Activated gamma-delta T cell (primary cell): Measurements from ENCODE around the gene ADCY10.
"Not testable (repeated sequence)": the region's sequence is repeated elsewhere in the genome, so short reads cannot be mapped to it uniquely, and the experiment has no call there.

Source experiments
- DNase-seq: peaks from one replicate; lab custom pipeline; 2025; lab: John Stamatoyannopoulos, UW
- total RNA-seq, 2 donors: gene quantifications; one replicate each; lab custom pipeline; 2026; lab: John Stamatoyannopoulos, UW

ADCY10 gene
- 0.87 to 1.0 reads per million in 2 donors for total RNA-seq

- DNase-seq = no peak
Observed at GRCh38 chr1:167913895-167914496, at the start of gene ADCY10. Gene ADCY10, minus strand, starts transcription at chr1:167914134. Its CDS starts 8,994 bp downstream, at chr1:167905140.

GRCh38 chr1:167957710-167958109 lies 43.8 kb upstream of the ADCY10 start:
- no peak for DNase-seq

GRCh38 chr1:167955915-167956314 lies 42.0 kb upstream of the ADCY10 start:
- no peak for DNase-seq

GRCh38 chr1:167950569-167950968 lies 36.6 kb upstream of the ADCY10 start:
- no peak for DNase-seq

- DNase-seq = no peak
Observed at GRCh38 chr1:167949785-167950184, 35.9 kb upstream of the ADCY10 start.

GRCh38 chr1:167947733-167948132 lies 33.8 kb upstream of the ADCY10 start:
- no peak for DNase-seq

GRCh38 chr1:167943541-167943940 lies 29.6 kb upstream of the ADCY10 start:
- DNase-seq = no peak

GRCh38 chr1:167940264-167940663 lies 26.3 kb upstream of the ADCY10 start:
- no peak for DNase-seq

- DNase-seq = no peak
Observed at GRCh38 chr1:167938080-167938636, 24.2 kb upstream of the ADCY10 start.

GRCh38 chr1:167937709-167938010 lies 23.7 kb upstream of the ADCY10 start:
- no peak for DNase-seq

- peak; percentile 56 for DNase-seq
Observed at GRCh38 chr1:167936930-167937708, 23.2 kb upstream of the ADCY10 start, which contains the start of gene MPC2. Gene MPC2, minus strand, starts transcription at chr1:167937072. Its CDS starts 1,231 bp downstream, at chr1:167935841.

- peak; percentile 95 for DNase-seq
Observed at GRCh38 chr1:167936068-167936929, 22.4 kb upstream of the ADCY10 start, which contains the start of gene DCAF6. Gene DCAF6, plus strand, starts transcription at chr1:167936683. Its CDS starts 229 bp downstream, at chr1:167936912.

- DNase-seq = no peak
Observed at GRCh38 chr1:167935216-167936067, 21.5 kb upstream of the ADCY10 start.

GRCh38 chr1:167934426-167935215 lies 20.7 kb upstream of the ADCY10 start:
- no peak for DNase-seq

- DNase-seq = no peak
Observed at GRCh38 chr1:167933788-167934187, 19.9 kb upstream of the ADCY10 start.

GRCh38 chr1:167929725-167930124 lies 15.8 kb upstream of the ADCY10 start:
- DNase-seq = no peak

- not testable (repeated sequence) for DNase-seq
Observed at GRCh38 chr1:167928919-167929318, 15.0 kb upstream of the ADCY10 start.

GRCh38 chr1:167928457-167928852 lies 14.5 kb upstream of the ADCY10 start:
- no peak for DNase-seq

- DNase-seq = no peak
Observed at GRCh38 chr1:167927046-167927754, 13.3 kb upstream of the ADCY10 start.
